GM12878 (cell line): ENCODE data around the gene CORO1C. TPM values are rescaled to one million over a fixed set of nuclear protein-coding genes. Genes with fewer than 3 reads are reported as not detected.

Experiments used
- ATAC-seq: fragments of 200-7000 bp; cut with Tn5 transposase; 3 replicates; pipeline ENCODE4 v1.9.1; 2020; ENCODE audit warnings: mild to moderate bottlenecking, moderate library complexity
- BruUV-seq: library from RNA; stranded (reverse); fragments of 400-500 nt; replicated peaks from 2 replicates; lab custom pipeline; 2021; lab: Mats Ljungman, UMichigan
- CTCF ChIA-PET: fragments of 300-600 bp; sonication (Branson Sonifier 250); formaldehyde crosslinking; extraction: SDS; loops from one replicate; lab custom pipeline; 2021; ENCODE audit warnings: inconsistent platforms; lab: Yijun Ruan, JAX
- POLR2A ChIA-PET: fragments of 350-600 bp; formaldehyde crosslinking; extraction: SDS; loops from one replicate; lab custom pipeline; 2021; ENCODE audit warnings: inconsistent platforms; lab: Charles Lee
- RAD21 ChIA-PET: fragments of 300-600 bp; sonication (Branson Sonifier 250); formaldehyde crosslinking; loops from one replicate; lab custom pipeline; 2023; ENCODE audit warnings: antibody characterized with exemption; ENCODE audit not compliant: unreplicated experiment; lab: Charles Lee
- SMC1A ChIA-PET: fragments of 300-600 bp; sonication (Branson Sonifier 250); formaldehyde crosslinking; loops from one replicate; lab custom pipeline; 2023; ENCODE audit not compliant: unreplicated experiment, uncharacterized antibody; lab: Charles Lee
- DNase-seq: peaks from one replicate; pipeline ENCODE4 v3.0.0-alpha.2; 2011; ENCODE audit warnings: low read depth, low spot score
- FAIRE-seq: peaks from 3 replicates; lab custom pipeline; 2011; peaks lifted over from hg19 to GRCh38; lab: Jason Lieb, UNC
- H2AFZ ChIP-seq: 2 replicates; pipeline ENCODE4 v1.6.0; 2011; ENCODE audit warnings: low read depth, low read length, control low read depth; ENCODE audit not compliant: control insufficient read depth
- H3K27ac ChIP-seq: 2 replicates; pipeline ENCODE4 v1.5.1; 2011; ENCODE audit warnings: control low read depth; ENCODE audit not compliant: control insufficient read depth, insufficient read depth
- H3K27me3 ChIP-seq, 2 experiments: replicated peaks in 1 of 2; 2 replicates each; pipeline versions ENCODE4 v1.6.0 to v1.6.1; 2011; ENCODE audit warnings: low read length in 1 of 2; ENCODE audit not compliant: control insufficient read depth in 2 of 2, insufficient read depth in 2 of 2
- H3K36me3 ChIP-seq, 2 experiments: 2 replicates each; pipeline ENCODE4 v1.5.1; 2011; ENCODE audit warnings: low read length in 1 of 2; ENCODE audit not compliant: control insufficient read depth in 2 of 2, insufficient read depth in 2 of 2
- H3K4me1 ChIP-seq: 2 replicates; pipeline ENCODE4 v1.6.1; 2011; ENCODE audit warnings: mild to moderate bottlenecking, low read length, moderate library complexity, mixed read lengths; ENCODE audit not compliant: control insufficient read depth, insufficient read depth
- H3K4me2 ChIP-seq: 2 replicates; pipeline ENCODE4 v1.6.0; 2011; ENCODE audit warnings: control low read depth; ENCODE audit not compliant: control insufficient read depth, insufficient read depth
- H3K4me3 ChIP-seq: fragments of 200-600 bp; sonication (generic); 2 replicates; pipeline ENCODE4 v1.5.1; 2016
- H3K79me2 ChIP-seq: 2 replicates; pipeline ENCODE4 v1.6.0; 2011; ENCODE audit warnings: low read length; ENCODE audit not compliant: control insufficient read depth, insufficient read depth
- H3K9ac ChIP-seq: 2 replicates; pipeline ENCODE4 v1.8.0; 2011; ENCODE audit warnings: low read length, control low read depth, mixed read lengths; ENCODE audit not compliant: control insufficient read depth, insufficient read depth
- H3K9me3 ChIP-seq: replicated peaks from 3 replicates; pipeline ENCODE4 v1.5.1; 2011; ENCODE audit warnings: mild to moderate bottlenecking, low read length; ENCODE audit not compliant: control insufficient read depth, insufficient read depth
- H4K20me1 ChIP-seq: 2 replicates; pipeline ENCODE4 v1.6.0; 2011; ENCODE audit not compliant: control insufficient read depth, insufficient read depth
- BCL3 ChIP-seq: IDR thresholded peaks from 2 replicates; pipeline ENCODE4 v1.6.1; 2011; ENCODE audit warnings: borderline replicate concordance, low read depth, mild to moderate bottlenecking, moderate library complexity, low read length; ENCODE audit not compliant: insufficient read depth, poor library complexity, severe bottlenecking
- ESRRA ChIP-seq: IDR thresholded peaks from 2 replicates; pipeline ENCODE4 v1.6.1; 2012; ENCODE audit warnings: mild to moderate bottlenecking, low read length, improper control_type of control experiment
- EZH2 ChIP-seq: IDR thresholded peaks from 2 replicates; pipeline ENCODE4 v1.6.1; 2012; ENCODE audit warnings: low read depth, mild to moderate bottlenecking, control low read depth, inconsistent platforms, low read length, borderline replicate concordance; ENCODE audit not compliant: control insufficient read depth
- IKZF1 ChIP-seq: fragments of 450-650 bp; conservative IDR thresholded peaks from 2 replicates; pipeline ENCODE4 v1.6.1; 2017; ENCODE audit warnings: antibody characterized with exemption, mild to moderate bottlenecking
- KLF5 ChIP-seq: fragments of 450-650 bp; IDR thresholded peaks from 2 replicates; pipeline ENCODE4 v1.6.1; 2014; ENCODE audit warnings: mild to moderate bottlenecking; ENCODE audit not compliant: partially characterized antibody
- MYC ChIP-seq: IDR thresholded peaks from 2 replicates; pipeline ENCODE4 v1.6.1; 2011; ENCODE audit warnings: mild to moderate bottlenecking, low read length, moderate library complexity, inconsistent platforms; ENCODE audit not compliant: insufficient read depth, insufficient replicate concordance, insufficient read length, severe bottlenecking
- NFYA ChIP-seq: IDR thresholded peaks from 2 replicates; pipeline ENCODE4 v1.6.1; 2011; ENCODE audit warnings: low read depth, mild to moderate bottlenecking, low read length, improper control_type of control experiment, borderline replicate concordance
- NR2C1 ChIP-seq: fragments of 450-650 bp; IDR thresholded peaks from 2 replicates; pipeline ENCODE4 v1.6.1; 2017; ENCODE audit warnings: antibody characterized with exemption, mild to moderate bottlenecking, moderate library complexity
- PAX5 ChIP-seq: IDR thresholded peaks from 2 replicates; pipeline ENCODE4 v1.6.1; 2011; ENCODE audit warnings: low read depth, low read length, borderline replicate concordance
- RAD21 ChIP-seq: IDR thresholded peaks from 2 replicates; pipeline ENCODE4 v1.6.1; 2011; ENCODE audit warnings: mild to moderate bottlenecking, low read depth, low read length, moderate library complexity; ENCODE audit not compliant: insufficient read depth
- TAF1 ChIP-seq: IDR thresholded peaks from 2 replicates; pipeline ENCODE4 v1.6.1; 2011; ENCODE audit warnings: mild to moderate bottlenecking, low read depth, low read length, borderline replicate concordance
- ZBED1 ChIP-seq: IDR thresholded peaks from 2 replicates; pipeline ENCODE4 v1.6.1; 2016; ENCODE audit warnings: borderline replicate concordance
- ZNF207 ChIP-seq: fragments of 450-650 bp; IDR thresholded peaks from 2 replicates; pipeline ENCODE4 v1.6.1; 2014; ENCODE audit warnings: antibody characterized with exemption, mild to moderate bottlenecking, borderline replicate concordance
- ZNF384 ChIP-seq: IDR thresholded peaks from 2 replicates; pipeline ENCODE4 v1.6.1; 2012; ENCODE audit warnings: low read depth, mild to moderate bottlenecking, low read length, improper control_type of control experiment, borderline replicate concordance
- WGBS: methylation state at CpG from one replicate; pipeline ENCODE4 v1.1.6; 2016; ENCODE audit warnings: low lambda C conversion rate; ENCODE audit not compliant: insufficient replicate concordance, insufficient coverage; ENCODE audit errors: missing lambda C conversion rate; 5-methylcytosine and 5-hydroxymethylcytosine counted together
- in situ Hi-C: fragments of 300-500 bp; cut with MboI; formaldehyde crosslinking; loops from 9 replicates; pipeline ENCODE4 v1.14.3; 2018; ENCODE audit warnings: mixed read lengths
- intact Hi-C: fragments of 100-400 bp; cut with micrococcal nuclease; formaldehyde crosslinking; loops from one replicate; pipeline ENCODE4 v1.14.2; 2022; ENCODE audit not compliant: unreplicated experiment
- polyA plus RNA-seq, 11 experiments: library from polyadenylated mRNA; depleted of rRNA in 4 of 11; unstranded in 6 of 11; stranded (reverse) in 5 of 11; fragments of >200 nt; fragmentation: Nextera tagmentation in 4 of 11; fragmentation: Illumina TruSeq in 1 of 11; extraction: Ambion mirVana in 4 of 11; extraction: Trizol in 1 of 11; gene quantifications; 1 replicate in 1 of 11; 2 replicates in 10 of 11; pipeline versions ENCODE4 v1.2.1 to v1.2.3, GENCODE V29; 2011 to 2016; ENCODE audit warnings: inconsistent platforms in 2 of 11, missing spikeins in 2 of 11, low read depth in 1 of 11
- total RNA-seq, 4 experiments: library from RNA; depleted of rRNA in 3 of 4; stranded (reverse); fragments of >200 nt in 3 of 4; fragmentation: Illumina TruSeq in 1 of 4; extraction: Trizol in 1 of 4; gene quantifications; 2 replicates each; pipeline versions ENCODE4 v1.2.1 to v1.2.3, GENCODE V29; 2013 to 2021
- TF ChIP-seq, protein P1 (sequence below): fragments of 450-650 bp; IDR thresholded peaks from 2 replicates; pipeline ENCODE4 v1.6.1; 2017; ENCODE audit warnings: antibody characterized with exemption, mild to moderate bottlenecking, moderate library complexity
- TF ChIP-seq, protein P2 (sequence below): fragments of 450-650 bp; IDR thresholded peaks from 2 replicates; pipeline ENCODE4 v1.6.1; 2018; ENCODE audit warnings: borderline replicate concordance, mild to moderate bottlenecking; ENCODE audit not compliant: partially characterized antibody

CORO1C gene
- total and polyA plus RNA-seq, 10 of the 15 experiments (the other 5 are each of a cell fraction or from before 2014, with no cell fraction given), result 52.7 to 254 (median 171) TPM

- no peak for FAIRE-seq
- ATAC-seq, result peak; percentile 81
- no peak for DNase-seq
- WGBS, result 44% methylated on average over 1 of the region's 1 CpG
- H3K4me1 ChIP-seq, result peaks cover 9% of the 10 kb centered on the region
- H4K20me1 ChIP-seq, result no peaks in the 10 kb centered on the region
- no peaks in the 10 kb centered on the region for H3K9me3 ChIP-seq
- CTCF ChIA-PET, result interaction anchor here (0.7 to 2.1 kb wide), 10 partner anchors 9 to 125 kb away, joined by 3 to 12 read pairs (median 6); no protein-coding TSS in a partner anchor
- H3K27me3 ChIP-seq, result no peaks in the 10 kb centered on the region
- no peak overlapping the region for H3K27ac ChIP-seq
- intact Hi-C loops, result no loop called here
- no peak overlapping the region for H3K4me3 ChIP-seq
- SMC1A ChIA-PET, result interaction anchor here (0.7 to 3.1 kb wide), 10 partner anchors 9 to 125 kb away, joined by 3 to 34 read pairs (median 4); no protein-coding TSS in a partner anchor
- H3K36me3 ChIP-seq, result peaks cover 3 to 11% of the 10 kb centered on the region in 2 experiments
- no TSS peak for BruUV-seq
- RAD21 ChIA-PET, result interaction anchor here (0.6 to 2.6 kb wide), 9 partner anchors 10 to 103 kb away, joined by 3 to 15 read pairs (median 4); no protein-coding TSS in a partner anchor
- peaks cover 47% of the 10 kb centered on the region for H3K79me2 ChIP-seq
- H2AFZ ChIP-seq, result no peak overlapping the region
- no peak overlapping the region for H3K4me2 ChIP-seq
- POLR2A ChIA-PET, result interaction anchor here (0.5 to 2.3 kb wide), 10 partner anchors 9 to 54 kb away, joined by 3 to 13 read pairs (median 5); no protein-coding TSS in a partner anchor
- no peak overlapping the region for H3K9ac ChIP-seq
- in situ Hi-C loops, result no loop called here
- TF ChIP-seq TAF1 (no peak), ESRRA (no peak), EZH2 (no peak), RAD21 (no peak), PAX5 (no peak), NR2C1 (no peak), ZNF207 (no peak), KLF5 (no peak), BCL3 (no peak), ZNF384 (no peak), ZBED1 (no peak), IKZF1 (no peak), MYC (no peak), NFYA (no peak)
- TF ChIP-seq, protein P1, sequence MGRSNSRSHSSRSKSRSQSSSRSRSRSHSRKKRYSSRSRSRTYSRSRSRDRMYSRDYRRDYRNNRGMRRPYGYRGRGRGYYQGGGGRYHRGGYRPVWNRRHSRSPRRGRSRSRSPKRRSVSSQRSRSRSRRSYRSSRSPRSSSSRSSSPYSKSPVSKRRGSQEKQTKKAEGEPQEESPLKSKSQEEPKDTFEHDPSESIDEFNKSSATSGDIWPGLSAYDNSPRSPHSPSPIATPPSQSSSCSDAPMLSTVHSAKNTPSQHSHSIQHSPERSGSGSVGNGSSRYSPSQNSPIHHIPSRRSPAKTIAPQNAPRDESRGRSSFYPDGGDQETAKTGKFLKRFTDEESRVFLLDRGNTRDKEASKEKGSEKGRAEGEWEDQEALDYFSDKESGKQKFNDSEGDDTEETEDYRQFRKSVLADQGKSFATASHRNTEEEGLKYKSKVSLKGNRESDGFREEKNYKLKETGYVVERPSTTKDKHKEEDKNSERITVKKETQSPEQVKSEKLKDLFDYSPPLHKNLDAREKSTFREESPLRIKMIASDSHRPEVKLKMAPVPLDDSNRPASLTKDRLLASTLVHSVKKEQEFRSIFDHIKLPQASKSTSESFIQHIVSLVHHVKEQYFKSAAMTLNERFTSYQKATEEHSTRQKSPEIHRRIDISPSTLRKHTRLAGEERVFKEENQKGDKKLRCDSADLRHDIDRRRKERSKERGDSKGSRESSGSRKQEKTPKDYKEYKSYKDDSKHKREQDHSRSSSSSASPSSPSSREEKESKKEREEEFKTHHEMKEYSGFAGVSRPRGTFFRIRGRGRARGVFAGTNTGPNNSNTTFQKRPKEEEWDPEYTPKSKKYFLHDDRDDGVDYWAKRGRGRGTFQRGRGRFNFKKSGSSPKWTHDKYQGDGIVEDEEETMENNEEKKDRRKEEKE, result no peak
- TF ChIP-seq, protein P2, sequence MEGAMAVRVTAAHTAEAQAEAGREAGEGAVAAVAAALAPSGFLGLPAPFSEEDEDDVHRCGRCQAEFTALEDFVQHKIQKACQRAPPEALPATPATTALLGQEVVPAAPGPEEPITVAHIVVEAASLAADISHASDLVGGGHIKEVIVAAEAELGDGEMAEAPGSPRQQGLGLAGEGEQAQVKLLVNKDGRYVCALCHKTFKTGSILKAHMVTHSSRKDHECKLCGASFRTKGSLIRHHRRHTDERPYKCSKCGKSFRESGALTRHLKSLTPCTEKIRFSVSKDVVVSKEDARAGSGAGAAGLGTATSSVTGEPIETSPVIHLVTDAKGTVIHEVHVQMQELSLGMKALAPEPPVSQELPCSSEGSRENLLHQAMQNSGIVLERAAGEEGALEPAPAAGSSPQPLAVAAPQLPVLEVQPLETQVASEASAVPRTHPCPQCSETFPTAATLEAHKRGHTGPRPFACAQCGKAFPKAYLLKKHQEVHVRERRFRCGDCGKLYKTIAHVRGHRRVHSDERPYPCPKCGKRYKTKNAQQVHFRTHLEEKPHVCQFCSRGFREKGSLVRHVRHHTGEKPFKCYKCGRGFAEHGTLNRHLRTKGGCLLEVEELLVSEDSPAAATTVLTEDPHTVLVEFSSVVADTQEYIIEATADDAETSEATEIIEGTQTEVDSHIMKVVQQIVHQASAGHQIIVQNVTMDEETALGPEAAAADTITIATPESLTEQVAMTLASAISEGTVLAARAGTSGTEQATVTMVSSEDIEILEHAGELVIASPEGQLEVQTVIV, result no peak
Observed at GRCh38 chr12:108679106-108679681, 52.1 kb downstream of the CORO1C start.
